Neural progenitor cell (in vitro differentiated cells): ENCODE measurements around the gene SLC48A1.

ENCODE experiments used
- CTCF ChIP-seq: fragments of 200-600 bp; sonication (generic); IDR thresholded peaks from 2 replicates; pipeline ENCODE4 v1.5.1; 2017; ENCODE audit warnings: antibody characterized with exemption, mild to moderate bottlenecking
- EZH2 ChIP-seq: fragments of 200-600 bp; sonication (generic); IDR thresholded peaks from 2 replicates; pipeline ENCODE4 v1.6.1; 2017; ENCODE audit warnings: antibody characterized with exemption, mild to moderate bottlenecking, moderate library complexity

GRCh38 chr12:47812797-47813510 lies 39.9 kb downstream of the SLC48A1 start:
- no peak for TF ChIP-seq CTCF
- no peak for TF ChIP-seq EZH2
